ENCODE measurements around the gene S100A4.

The S100A4 gene

GRCh38 chr1:153515504-153516394 is 29.9 kb downstream of the S100A4 start:
- TF ChIP-seq, protein P1, sequence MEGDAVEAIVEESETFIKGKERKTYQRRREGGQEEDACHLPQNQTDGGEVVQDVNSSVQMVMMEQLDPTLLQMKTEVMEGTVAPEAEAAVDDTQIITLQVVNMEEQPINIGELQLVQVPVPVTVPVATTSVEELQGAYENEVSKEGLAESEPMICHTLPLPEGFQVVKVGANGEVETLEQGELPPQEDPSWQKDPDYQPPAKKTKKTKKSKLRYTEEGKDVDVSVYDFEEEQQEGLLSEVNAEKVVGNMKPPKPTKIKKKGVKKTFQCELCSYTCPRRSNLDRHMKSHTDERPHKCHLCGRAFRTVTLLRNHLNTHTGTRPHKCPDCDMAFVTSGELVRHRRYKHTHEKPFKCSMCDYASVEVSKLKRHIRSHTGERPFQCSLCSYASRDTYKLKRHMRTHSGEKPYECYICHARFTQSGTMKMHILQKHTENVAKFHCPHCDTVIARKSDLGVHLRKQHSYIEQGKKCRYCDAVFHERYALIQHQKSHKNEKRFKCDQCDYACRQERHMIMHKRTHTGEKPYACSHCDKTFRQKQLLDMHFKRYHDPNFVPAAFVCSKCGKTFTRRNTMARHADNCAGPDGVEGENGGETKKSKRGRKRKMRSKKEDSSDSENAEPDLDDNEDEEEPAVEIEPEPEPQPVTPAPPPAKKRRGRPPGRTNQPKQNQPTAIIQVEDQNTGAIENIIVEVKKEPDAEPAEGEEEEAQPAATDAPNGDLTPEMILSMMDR (conservative IDR thresholded peaks at IDR 0.05; ENCODE audit: low read length): no peak
- no peak overlapping the region for H3K4me3 ChIP-seq (ENCODE audit: low read length)
- DNase-seq (ENCODE audit: low read depth): no peak

GRCh38 chr1:153513666-153514065 is 31.9 kb downstream of the S100A4 start:
- no peak overlapping the region for H3K4me3 ChIP-seq (ENCODE audit: low read length)

GRCh38 chr1:153513023-153513422 is 32.6 kb downstream of the S100A4 start:
- H3K4me3 ChIP-seq (ENCODE audit: low read length): no peak overlapping the region
- TF ChIP-seq, protein P1 (conservative IDR thresholded peaks at IDR 0.05; ENCODE audit: low read length): no peak
- no peak for DNase-seq (ENCODE audit: low read depth)

More at GRCh38 chr1:153513666-153514065, 31.9 kb downstream of the S100A4 start:
- TF ChIP-seq, protein P1 (conservative IDR thresholded peaks at IDR 0.05; ENCODE audit: low read length): no peak
- DNase-seq (ENCODE audit: low read depth): no peak

DNA sequence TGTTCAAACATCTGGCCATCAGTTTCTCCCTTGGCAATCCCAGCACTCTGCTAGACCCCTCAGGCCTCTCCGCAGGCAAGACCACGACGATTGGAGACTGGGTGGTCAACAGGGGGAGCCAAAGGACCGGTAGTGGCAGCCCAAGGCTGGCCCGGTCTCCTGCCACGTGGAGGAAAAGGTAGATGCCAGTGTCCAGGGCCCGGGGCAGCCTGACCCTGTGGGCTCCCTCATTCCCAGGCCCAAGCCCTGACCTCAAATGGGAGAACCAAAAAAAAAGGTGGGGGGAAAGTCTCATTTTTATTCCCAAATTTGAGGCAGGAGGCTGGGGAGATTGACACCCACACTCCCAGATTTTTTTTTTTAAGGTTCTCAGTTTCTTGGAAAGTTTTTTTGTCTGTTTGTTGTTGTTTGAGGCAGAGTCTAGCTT is 34.6 kb downstream of the S100A4 start:
- H3K4me3 ChIP-seq (ENCODE audit: low read length): no peak overlapping the region
- DNase-seq (ENCODE audit: low read depth): peak; percentile 73
- TF ChIP-seq, protein P1 (conservative IDR thresholded peaks at IDR 0.05; ENCODE audit: low read length): peak; percentile 93

DNA sequence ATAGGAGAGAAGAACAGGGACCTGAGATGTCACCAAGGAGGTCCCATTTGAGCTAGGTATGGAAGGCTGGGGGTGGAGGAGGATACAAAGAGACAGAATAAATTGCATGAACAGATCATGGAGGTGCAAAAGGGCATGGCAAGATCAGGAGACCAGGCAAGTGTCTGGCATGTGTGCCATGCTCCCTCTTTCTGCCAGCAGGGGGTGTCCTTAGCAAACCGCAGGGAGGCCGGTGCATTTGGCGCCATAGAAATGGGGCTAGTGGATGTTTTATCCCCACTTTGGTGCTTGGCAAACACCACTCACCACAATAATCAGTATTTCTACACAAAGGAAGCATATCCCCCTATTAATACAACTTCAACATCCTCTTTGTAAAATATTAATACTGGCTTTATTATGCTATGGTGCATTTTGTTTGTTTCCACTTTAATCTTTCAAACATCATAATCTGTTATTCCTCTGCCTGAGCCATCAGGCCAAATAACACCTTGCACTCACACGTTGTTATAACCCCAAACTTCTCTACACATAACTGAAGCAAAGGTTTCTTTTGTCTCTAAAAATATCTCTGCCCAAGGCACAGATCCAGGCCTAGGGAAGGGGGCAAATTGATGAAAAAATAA is 35.8 kb downstream of the S100A4 start:
- TF ChIP-seq, protein P1 (conservative IDR thresholded peaks at IDR 0.05; ENCODE audit: low read length): peak; percentile 69
- no peak for DNase-seq (ENCODE audit: low read depth)
- no peak overlapping the region for H3K4me3 ChIP-seq (ENCODE audit: low read length)

GRCh38 chr1:153509036-153509435 is 36.6 kb downstream of the S100A4 start:
- TF ChIP-seq, protein P1 (conservative IDR thresholded peaks at IDR 0.05; ENCODE audit: low read length): no peak
- DNase-seq (ENCODE audit: low read depth): no peak
- H3K4me3 ChIP-seq (ENCODE audit: low read length): no peak overlapping the region
